ENCODE data around the gene KRTAP10-2.

KRTAP10-2 gene

DNA sequence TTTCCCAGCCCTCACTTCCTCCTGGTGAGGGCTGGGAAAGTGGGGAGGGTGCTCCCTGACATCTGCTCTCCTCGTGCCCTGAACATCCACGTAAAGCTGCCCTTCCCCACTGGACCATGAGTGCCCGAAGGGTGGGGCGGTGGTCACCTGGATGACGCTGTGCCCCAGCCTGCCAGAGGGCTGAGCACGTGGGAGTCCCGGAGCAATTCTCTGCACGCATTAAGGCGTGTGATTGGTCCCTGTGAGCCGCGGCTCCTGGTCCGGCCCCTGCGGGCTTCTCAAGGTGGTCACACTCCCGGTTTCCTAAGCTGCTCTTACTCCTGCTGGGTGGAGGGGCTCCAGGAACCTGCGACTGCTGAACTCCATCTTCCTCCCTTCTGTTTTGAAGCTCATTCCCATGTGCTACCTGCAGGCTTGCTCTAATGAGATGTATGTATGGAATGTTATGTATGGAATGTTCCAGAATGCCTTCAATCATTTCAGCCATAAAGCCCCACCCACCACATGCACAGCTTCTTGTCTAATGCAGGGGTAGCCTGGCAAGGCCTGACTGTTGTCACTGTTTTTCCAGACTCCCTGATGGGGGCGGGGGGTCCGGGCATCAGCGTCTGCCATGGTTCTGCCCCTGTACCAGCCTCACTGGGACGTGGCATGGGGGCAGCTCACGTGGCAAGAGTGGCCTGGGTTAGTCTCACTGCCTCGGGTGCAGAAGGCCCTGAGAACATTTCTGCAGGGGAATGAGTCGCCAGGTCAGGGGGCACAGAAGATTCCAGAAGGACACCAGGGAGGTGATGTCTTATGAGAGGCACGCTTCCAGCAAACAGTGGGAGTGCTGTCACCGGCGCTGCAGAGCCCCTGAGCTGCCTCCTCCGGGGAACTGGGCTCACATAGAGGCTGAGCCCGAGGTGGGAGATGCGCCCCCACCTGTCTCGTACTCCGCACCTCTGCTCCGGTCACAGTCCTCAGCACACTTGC, 30.7 kb downstream of the KRTAP10-2 start:
- TF ChIP-seq, protein P1, sequence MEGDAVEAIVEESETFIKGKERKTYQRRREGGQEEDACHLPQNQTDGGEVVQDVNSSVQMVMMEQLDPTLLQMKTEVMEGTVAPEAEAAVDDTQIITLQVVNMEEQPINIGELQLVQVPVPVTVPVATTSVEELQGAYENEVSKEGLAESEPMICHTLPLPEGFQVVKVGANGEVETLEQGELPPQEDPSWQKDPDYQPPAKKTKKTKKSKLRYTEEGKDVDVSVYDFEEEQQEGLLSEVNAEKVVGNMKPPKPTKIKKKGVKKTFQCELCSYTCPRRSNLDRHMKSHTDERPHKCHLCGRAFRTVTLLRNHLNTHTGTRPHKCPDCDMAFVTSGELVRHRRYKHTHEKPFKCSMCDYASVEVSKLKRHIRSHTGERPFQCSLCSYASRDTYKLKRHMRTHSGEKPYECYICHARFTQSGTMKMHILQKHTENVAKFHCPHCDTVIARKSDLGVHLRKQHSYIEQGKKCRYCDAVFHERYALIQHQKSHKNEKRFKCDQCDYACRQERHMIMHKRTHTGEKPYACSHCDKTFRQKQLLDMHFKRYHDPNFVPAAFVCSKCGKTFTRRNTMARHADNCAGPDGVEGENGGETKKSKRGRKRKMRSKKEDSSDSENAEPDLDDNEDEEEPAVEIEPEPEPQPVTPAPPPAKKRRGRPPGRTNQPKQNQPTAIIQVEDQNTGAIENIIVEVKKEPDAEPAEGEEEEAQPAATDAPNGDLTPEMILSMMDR (IDR thresholded peaks at IDR 0.05; ENCODE audit: insufficient read depth, low read length, poor library complexity, severe bottlenecking) = no peak
- no peak for TF ChIP-seq EZH2phosphoT487 (conservative IDR thresholded peaks at IDR 0.05; ENCODE audit: low read length)
- Histone ChIP-seq H3K36me3 (ENCODE audit: low read length) (no peaks in the 10 kb centered on the region), H3K9ac (ENCODE audit: low read length) (no peak overlapping the region), H3K27me3 (ENCODE audit: low read length) (no peaks in the 10 kb centered on the region), H3K4me2 (ENCODE audit: low read depth, low read length, poor library complexity, severe bottlenecking) (no peak overlapping the region), H4K20me1 (ENCODE audit: low read depth, low read length) (no peaks in the 10 kb centered on the region), H3F3A (ENCODE audit: insufficient read depth) (no peaks in the 10 kb centered on the region), H3K79me2 (ENCODE audit: insufficient read depth, low read length) (no peaks in the 10 kb centered on the region), H3K27ac (ENCODE audit: low read depth, low read length) (no peak overlapping the region), H3K9me2 (replicated peaks; ENCODE audit: insufficient read depth, low read length) (no peaks in the 10 kb centered on the region), H2AFZ (ENCODE audit: low read depth, low read length, severe bottlenecking) (no peak overlapping the region), H3K9me3 (ENCODE audit: insufficient read depth, low read length) (peaks cover 16% of the 10 kb centered on the region; the same call in 1 of the 2 replicates), H3K4me3 (ENCODE audit: insufficient read depth, low read length, poor library complexity, severe bottlenecking) (no peak overlapping the region)

DNA sequence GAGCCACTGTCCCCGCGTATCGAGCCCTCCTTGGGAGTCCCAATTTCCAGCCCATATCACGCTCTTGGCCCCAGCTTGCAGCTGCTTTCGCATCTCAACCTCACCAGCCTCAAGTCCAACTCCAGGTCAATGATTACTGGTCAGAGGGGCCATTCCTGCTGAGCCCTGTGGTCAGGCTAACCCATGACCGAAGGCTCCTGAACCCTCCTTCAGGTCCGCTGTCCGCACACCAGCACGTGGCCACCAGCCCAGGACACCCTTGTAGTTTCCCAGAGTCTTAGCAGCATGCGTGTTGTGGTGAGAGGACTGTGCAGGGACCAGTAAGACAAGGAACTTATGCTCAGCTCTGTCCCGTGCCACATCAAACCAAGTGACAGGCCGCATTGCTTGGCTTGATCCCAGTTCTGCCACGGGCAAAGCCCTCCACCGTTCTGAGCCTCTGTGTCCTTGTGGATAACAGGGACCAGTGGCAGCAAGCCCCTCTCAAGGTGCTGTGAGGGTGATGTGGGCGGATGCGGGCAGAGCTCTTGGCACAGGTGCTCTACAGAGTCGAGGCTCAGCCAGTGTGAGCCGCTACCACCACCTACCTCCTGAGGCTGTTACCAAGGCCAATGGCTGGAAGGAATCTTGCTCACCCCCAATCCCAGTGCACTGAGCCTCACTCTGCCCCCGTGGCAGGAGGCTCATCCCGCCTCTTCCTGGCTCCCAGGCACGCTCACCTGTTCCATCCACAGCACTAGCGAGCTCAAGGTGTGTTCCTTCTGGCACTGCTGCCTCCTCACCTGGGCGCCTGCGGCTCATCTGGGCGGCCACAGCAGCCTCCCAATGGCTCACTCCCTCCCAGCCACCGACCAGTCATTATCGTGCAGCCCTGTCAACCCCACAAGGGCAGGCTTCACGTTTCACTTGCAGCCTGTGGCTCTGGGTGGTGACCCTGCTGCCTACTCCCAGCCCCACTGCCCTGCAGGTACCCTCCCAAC, 31.7 kb downstream of the KRTAP10-2 start:
- no peaks in the 10 kb centered on the region for H4K20me1 ChIP-seq (ENCODE audit: low read depth, low read length)

DNA sequence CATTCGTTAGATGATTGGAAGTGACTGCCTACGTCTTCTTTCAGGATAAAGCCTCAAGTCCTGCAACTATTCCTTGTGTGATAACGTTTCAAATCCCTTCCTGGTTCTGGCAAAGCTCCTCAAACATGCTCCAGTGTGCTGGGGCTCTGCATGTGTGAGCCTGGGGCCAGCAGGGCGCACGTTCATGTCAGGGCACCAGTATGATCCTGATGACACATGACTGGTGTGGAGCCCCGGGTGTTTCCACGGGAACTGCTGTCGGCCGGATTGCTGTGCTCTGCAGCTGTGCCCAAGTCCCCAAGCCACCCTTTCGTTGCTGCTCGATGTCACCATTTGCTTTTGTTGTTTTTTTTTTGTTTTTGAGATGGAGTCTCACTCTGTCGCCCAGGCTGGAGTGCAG, 32.6 kb downstream of the KRTAP10-2 start:
- no peak for TF ChIP-seq EZH2phosphoT487 (conservative IDR thresholded peaks at IDR 0.05; ENCODE audit: low read length)
- TF ChIP-seq, protein P1 (IDR thresholded peaks at IDR 0.05; ENCODE audit: insufficient read depth, low read length, poor library complexity, severe bottlenecking) = no peak
- Histone ChIP-seq H3K4me2 (ENCODE audit: low read depth, low read length, poor library complexity, severe bottlenecking) (no peak overlapping the region), H3K9me3 (ENCODE audit: insufficient read depth, low read length) (peaks cover 4% of the 10 kb centered on the region; the same call in 1 of the 2 replicates), H2AFZ (ENCODE audit: low read depth, low read length, severe bottlenecking) (no peak overlapping the region), H3K36me3 (ENCODE audit: low read length) (no peaks in the 10 kb centered on the region), H3K79me2 (ENCODE audit: insufficient read depth, low read length) (no peaks in the 10 kb centered on the region), H3F3A (ENCODE audit: insufficient read depth) (no peaks in the 10 kb centered on the region), H3K27ac (ENCODE audit: low read depth, low read length) (no peak overlapping the region), H3K9me2 (replicated peaks; ENCODE audit: insufficient read depth, low read length) (no peaks in the 10 kb centered on the region), H4K20me1 (ENCODE audit: low read depth, low read length) (no peaks in the 10 kb centered on the region), H3K27me3 (ENCODE audit: low read length) (no peaks in the 10 kb centered on the region), H3K9ac (ENCODE audit: low read length) (no peak overlapping the region), H3K4me3 (ENCODE audit: insufficient read depth, low read length, poor library complexity, severe bottlenecking) (no peak overlapping the region)

More for the DNA sequence above, 31.7 kb downstream of the KRTAP10-2 start:
- TF ChIP-seq EZH2phosphoT487 (conservative IDR thresholded peaks at IDR 0.05; ENCODE audit: low read length) = no peak
- TF ChIP-seq, protein P1 (IDR thresholded peaks at IDR 0.05; ENCODE audit: insufficient read depth, low read length, poor library complexity, severe bottlenecking) = no peak
- no peak overlapping the region for H3K4me2 ChIP-seq (ENCODE audit: low read depth, low read length, poor library complexity, severe bottlenecking)
- H3K36me3 ChIP-seq (ENCODE audit: low read length) = no peaks in the 10 kb centered on the region
- no peaks in the 10 kb centered on the region for H3K79me2 ChIP-seq (ENCODE audit: insufficient read depth, low read length)
- peaks cover 14% of the 10 kb centered on the region; the same call in 1 of the 2 replicates for H3K9me3 ChIP-seq (ENCODE audit: insufficient read depth, low read length)
- no peak overlapping the region for H3K4me3 ChIP-seq (ENCODE audit: insufficient read depth, low read length, poor library complexity, severe bottlenecking)
- H3K27ac ChIP-seq (ENCODE audit: low read depth, low read length) = no peak overlapping the region
- no peaks in the 10 kb centered on the region for H3F3A ChIP-seq (ENCODE audit: insufficient read depth)
- H3K9me2 ChIP-seq (replicated peaks; ENCODE audit: insufficient read depth, low read length) = no peaks in the 10 kb centered on the region
- no peaks in the 10 kb centered on the region for H3K27me3 ChIP-seq (ENCODE audit: low read length)
- H2AFZ ChIP-seq (ENCODE audit: low read depth, low read length, severe bottlenecking) = no peak overlapping the region
- H3K9ac ChIP-seq (ENCODE audit: low read length) = no peak overlapping the region
